Peyer's patch (tissue), 4 donors: ENCODE measurements around the gene TYW1.
"Not testable (repeated sequence)": the region's sequence is repeated elsewhere in the genome, so short reads cannot be mapped to it uniquely, and the experiment has no call there.

Experiments used
- POLR2A ChIP-seq, 2 donors: fragments of 450-650 bp; IDR thresholded peaks; one replicate each; pipeline ENCODE4 v1.5.1; 2017; ENCODE audit warnings: antibody characterized with exemption in 2 of 2, mild to moderate bottlenecking in 2 of 2, moderate library complexity in 2 of 2
- TF ChIP-seq, protein P1 (sequence below), 6 experiments: fragments of 450-650 bp in 4 of 6; fragments of 200-600 bp in 2 of 6; sonication (generic) in 1 of 6; IDR thresholded peaks; one replicate each; pipeline ENCODE4 v1.5.1; 2017 to 2019; ENCODE audit warnings: antibody characterized with exemption in 6 of 6, mild to moderate bottlenecking in 3 of 6, moderate library complexity in 1 of 6

DNA sequence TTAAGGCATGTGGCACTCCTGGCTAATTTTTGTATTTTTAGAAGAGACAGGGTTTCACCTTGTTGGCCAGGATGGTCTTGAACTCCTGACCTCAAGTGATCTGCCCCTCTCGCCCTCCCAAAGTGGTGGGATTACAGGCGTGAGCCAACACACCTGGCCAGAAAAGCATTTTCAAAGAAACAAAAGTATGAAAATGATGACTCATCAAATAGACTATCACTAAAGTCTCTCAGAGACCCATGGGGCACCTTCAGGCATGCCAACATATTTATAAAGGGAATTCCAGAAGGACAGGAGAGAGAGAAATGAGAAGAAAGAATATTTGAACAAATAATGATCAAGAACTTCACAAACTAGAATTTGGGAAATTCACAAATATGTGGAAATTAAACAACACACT lies 114.7 kb downstream of the TYW1 start:
- TF ChIP-seq, protein P1, sequence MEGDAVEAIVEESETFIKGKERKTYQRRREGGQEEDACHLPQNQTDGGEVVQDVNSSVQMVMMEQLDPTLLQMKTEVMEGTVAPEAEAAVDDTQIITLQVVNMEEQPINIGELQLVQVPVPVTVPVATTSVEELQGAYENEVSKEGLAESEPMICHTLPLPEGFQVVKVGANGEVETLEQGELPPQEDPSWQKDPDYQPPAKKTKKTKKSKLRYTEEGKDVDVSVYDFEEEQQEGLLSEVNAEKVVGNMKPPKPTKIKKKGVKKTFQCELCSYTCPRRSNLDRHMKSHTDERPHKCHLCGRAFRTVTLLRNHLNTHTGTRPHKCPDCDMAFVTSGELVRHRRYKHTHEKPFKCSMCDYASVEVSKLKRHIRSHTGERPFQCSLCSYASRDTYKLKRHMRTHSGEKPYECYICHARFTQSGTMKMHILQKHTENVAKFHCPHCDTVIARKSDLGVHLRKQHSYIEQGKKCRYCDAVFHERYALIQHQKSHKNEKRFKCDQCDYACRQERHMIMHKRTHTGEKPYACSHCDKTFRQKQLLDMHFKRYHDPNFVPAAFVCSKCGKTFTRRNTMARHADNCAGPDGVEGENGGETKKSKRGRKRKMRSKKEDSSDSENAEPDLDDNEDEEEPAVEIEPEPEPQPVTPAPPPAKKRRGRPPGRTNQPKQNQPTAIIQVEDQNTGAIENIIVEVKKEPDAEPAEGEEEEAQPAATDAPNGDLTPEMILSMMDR (IDR thresholded peaks at IDR 0.05) = not testable (repeated sequence)
- not testable (repeated sequence) for TF ChIP-seq POLR2A (IDR thresholded peaks at IDR 0.05)
